ENCODE data around the gene RNASE8. TPM values are rescaled to one million over a fixed set of nuclear protein-coding genes. Genes with fewer than 3 reads are reported as not detected.

RNASE8 gene
- total RNA-seq, 2 donors from 2014 or later: not detected

- H3K4me3 ChIP-seq: peak overlapping the region in 1 of 2 donors; percentile 6
Measured at GRCh38 chr14:21106176-21106497, 48.5 kb downstream of the RNASE8 start.

GRCh38 chr14:21106498-21107282, 49.1 kb downstream of the RNASE8 start:
- Histone ChIP-seq H3K27ac (peak overlapping the region; percentile 36 to 99), H3K4me3 (peak overlapping the region in 1 of 2 donors; percentile 6), H3K9me3 (no peaks in the 10 kb centered on the region)

More at GRCh38 chr14:21106176-21106497, 48.5 kb downstream of the RNASE8 start:
- no peak for TF ChIP-seq CTCF (IDR thresholded peaks at IDR 0.05)
- Histone ChIP-seq H3K36me3 (no peaks in the 10 kb centered on the region), H3K27me3 (no peaks in the 10 kb centered on the region), H3K4me1 (peaks cover 0 to 45% of the 10 kb centered on the region in 2 donors), H3K27ac (peak overlapping the region in 1 of 2 donors; percentile 99), H3K9me3 (no peaks in the 10 kb centered on the region)
- DNase-seq (ENCODE audit: low spot score): no peak

GRCh38 chr14:21107283-21107800, 49.7 kb downstream of the RNASE8 start:
- TF ChIP-seq CTCF (IDR thresholded peaks at IDR 0.05): no peak
- H3K27me3 ChIP-seq: no peaks in the 10 kb centered on the region
- peaks cover 0 to 45% of the 10 kb centered on the region in 2 donors for H3K4me1 ChIP-seq
- no peak overlapping the region for H3K4me3 ChIP-seq
- no peaks in the 10 kb centered on the region for H3K9me3 ChIP-seq
- peak overlapping the region; percentile 36 to 99 for H3K27ac ChIP-seq
- DNase-seq (ENCODE audit: low spot score): no peak
- H3K36me3 ChIP-seq: no peaks in the 10 kb centered on the region

More at GRCh38 chr14:21106498-21107282, 49.1 kb downstream of the RNASE8 start:
- TF ChIP-seq CTCF (IDR thresholded peaks at IDR 0.05): peak; percentile 69 to 94
- H3K27me3 ChIP-seq: no peaks in the 10 kb centered on the region
- peaks cover 0 to 45% of the 10 kb centered on the region in 2 donors for H3K4me1 ChIP-seq
- DNase-seq (ENCODE audit: low spot score): peak; percentile 84
- no peaks in the 10 kb centered on the region for H3K36me3 ChIP-seq

Small RNA genes within 50 kb of the gene (microRNA-seq; reads per million reads assigned to microRNA genes)
- gene MIR6717 (ENCODE audit: borderline number of aligned reads in 2 of 2, borderline replicate concordance in 1 of 2): 0 to 0.71 reads per million in 2 donors

Other genes starting within 250 kb of the RNASE8 start
- under 1 TPM in 1 of 2 donors, not detected in 1; 0.59 TPM for gene RNASE3, start 166.4 kb upstream of the RNASE8 start, total RNA-seq
- gene RNASE2, start 102.3 kb upstream of the RNASE8 start, total RNA-seq: 1 to 10 TPM; 2.9 to 4.1 TPM
- 10 to 100 TPM; 28.9 to 37.8 TPM for gene METTL17, start 67.8 kb upstream of the RNASE8 start, total RNA-seq
- not detected for gene SLC39A2, start 58.5 kb upstream of the RNASE8 start, total RNA-seq
- gene NDRG2, start 32.8 kb upstream of the RNASE8 start, total RNA-seq: 100 to 1,000 TPM; 335 to 360 TPM
- gene TPPP2, start 27.6 kb upstream of the RNASE8 start, total RNA-seq: under 1 TPM in 1 of 2 donors, not detected in 1; 0.86 TPM
- not detected for gene RNASE13, start 23.0 kb upstream of the RNASE8 start, total RNA-seq
- gene RNASE7, start 15.5 kb upstream of the RNASE8 start, total RNA-seq: not detected
- gene ARHGEF40, start 12.5 kb downstream of the RNASE8 start, total RNA-seq: 10 to 100 TPM; 14.3 to 16.0 TPM
- 10 to 100 TPM; 49.7 to 66.6 TPM for gene ZNF219, start 40.8 kb downstream of the RNASE8 start, total RNA-seq
- gene TMEM253, start 43.2 kb downstream of the RNASE8 start, total RNA-seq: not detected
- gene OR5AU1, start 98.2 kb downstream of the RNASE8 start, total RNA-seq: not detected
- 100 to 1,000 TPM; 254 to 277 TPM for gene HNRNPC, start 211.6 kb downstream of the RNASE8 start, total RNA-seq
- under 1 TPM in 1 of 2 donors, not detected in 1; 0.12 TPM for gene RPGRIP1, start 222.3 kb downstream of the RNASE8 start, total RNA-seq

All from right atrium auricular region (tissue), 2 donors.